Liver (tissue), 9 donors: ENCODE results near the gene MKNK2. TPM values are rescaled to one million over a fixed set of nuclear protein-coding genes. Genes with fewer than 3 reads are reported as not detected.

Source experiments
- DNase-seq: peaks from one replicate; pipeline ENCODE4 v3.0.0-alpha.2; 2017; ENCODE audit warnings: low spot score
- H3K27ac ChIP-seq, 2 donors: one replicate each; pipeline ENCODE4 v1.7.0; 2013; ENCODE audit warnings: inconsistent platforms in 2 of 2, low read length in 2 of 2, control low read depth in 1 of 2, low read depth in 1 of 2, mild to moderate bottlenecking in 1 of 2
- H3K27me3 ChIP-seq, 4 donors: one replicate each; pipeline versions ENCODE4 v1.6.1 to v1.7.0; 2013; ENCODE audit warnings: low read length in 3 of 4, inconsistent platforms in 1 of 4, mild to moderate bottlenecking in 1 of 4, moderate library complexity in 1 of 4; ENCODE audit not compliant: control insufficient read depth in 4 of 4, insufficient read depth in 4 of 4
- H3K36me3 ChIP-seq, 4 donors: one replicate each; pipeline versions ENCODE4 v1.6.1 to v1.7.0; 2013; ENCODE audit warnings: low read length in 3 of 4, mild to moderate bottlenecking in 3 of 4, low read depth in 1 of 4, moderate library complexity in 1 of 4; ENCODE audit not compliant: control insufficient read depth in 4 of 4, insufficient read depth in 3 of 4
- H3K4me1 ChIP-seq, 4 donors: one replicate each; pipeline versions ENCODE4 v1.6.1 to v1.7.0; 2013; ENCODE audit warnings: low read length in 3 of 4, mild to moderate bottlenecking in 3 of 4, moderate library complexity in 1 of 4; ENCODE audit not compliant: control insufficient read depth in 4 of 4, insufficient read depth in 4 of 4
- H3K4me3 ChIP-seq, 3 donors: one replicate each; pipeline versions ENCODE4 v1.6.1 to v1.7.0; 2013; ENCODE audit warnings: low read length in 3 of 3, control low read depth in 1 of 3, low read depth in 1 of 3, mild to moderate bottlenecking in 1 of 3
- H3K9ac ChIP-seq, 2 donors: one replicate each; pipeline ENCODE4 v1.7.0; 2013; ENCODE audit warnings: low read length in 2 of 2, mild to moderate bottlenecking in 2 of 2, moderate library complexity in 2 of 2, control low read depth in 1 of 2, low read depth in 1 of 2
- H3K9me3 ChIP-seq, 4 donors: one replicate each; pipeline versions ENCODE4 v1.6.1 to v1.7.0; 2013; ENCODE audit warnings: low read length in 3 of 4; ENCODE audit not compliant: control insufficient read depth in 4 of 4
- EGR1 ChIP-seq, 2 donors: IDR thresholded peaks; 2 replicates each; pipeline ENCODE4 v1.6.1; 2016 to 2018; ENCODE audit warnings: antibody characterized with exemption in 2 of 2, low read depth in 2 of 2
- FOXA1 ChIP-seq: IDR thresholded peaks from 2 replicates; pipeline ENCODE4 v1.6.1; 2016; ENCODE audit warnings: antibody characterized with exemption
- HNF4A ChIP-seq, 2 donors: conservative IDR thresholded peaks; 2 replicates each; pipeline ENCODE4 v1.6.1; 2016; ENCODE audit warnings: antibody characterized with exemption in 2 of 2, mild to moderate bottlenecking in 2 of 2
- HNF4G ChIP-seq: IDR thresholded peaks from 2 replicates; pipeline ENCODE4 v1.6.1; 2016; ENCODE audit warnings: antibody characterized with exemption
- RAD21 ChIP-seq, 2 donors: IDR thresholded peaks; 2 replicates each; pipeline ENCODE4 v1.6.1; 2016; ENCODE audit warnings: antibody characterized with exemption in 2 of 2, mild to moderate bottlenecking in 2 of 2
- RXRA ChIP-seq, 2 donors: IDR thresholded peaks; 2 replicates each; pipeline ENCODE4 v1.6.1; 2017 to 2018; ENCODE audit warnings: antibody characterized with exemption in 2 of 2, mild to moderate bottlenecking in 1 of 2
- SP1 ChIP-seq: IDR thresholded peaks from 2 replicates; pipeline ENCODE4 v1.6.1; 2018; ENCODE audit warnings: antibody characterized with exemption, mild to moderate bottlenecking
- YY1 ChIP-seq: IDR thresholded peaks from 2 replicates; pipeline ENCODE4 v1.6.1; 2016; ENCODE audit warnings: antibody characterized with exemption, mild to moderate bottlenecking
- WGBS: extraction: QIAGEN DNeasy Blood & Tissue Kit; methylation state at CpG from one replicate; pipeline ENCODE4 v1.1.7; 2013; 5-methylcytosine and 5-hydroxymethylcytosine counted together
- polyA plus RNA-seq, 2 donors: library from polyadenylated mRNA; stranded (reverse) in 1 of 2; unstranded in 1 of 2; fragments of 200-250 nt in 1 of 2; fragments of >200 nt in 1 of 2; fragmentation: Nextera tagmentation in 1 of 2; extraction: Ambion mirVana in 1 of 2; gene quantifications; one replicate each; pipeline versions ENCODE4 v1.2.1 to v1.2.3, GENCODE V29; 2013 to 2015
- total RNA-seq, 2 donors: library from RNA; depleted of rRNA; stranded (reverse); fragments of >200 nt; gene quantifications; one replicate each; pipeline ENCODE4 v1.2.3, GENCODE V29; 2014
- TF ChIP-seq, protein P1 (sequence below): IDR thresholded peaks from 2 replicates; pipeline ENCODE4 v1.6.1; 2016; ENCODE audit warnings: antibody characterized with exemption
- TF ChIP-seq, protein P2 (sequence below): IDR thresholded peaks from 2 replicates; pipeline ENCODE4 v1.6.1; 2016; ENCODE audit warnings: antibody characterized with exemption
- TF ChIP-seq, protein P3 (sequence below): IDR thresholded peaks from 2 replicates; pipeline ENCODE4 v1.6.1; 2016; ENCODE audit warnings: antibody characterized with exemption
- donor health status: healthy.
- donor health status: healthy.
- donor health status: healthy.
- donor health status: healthy.
- donor health status: healthy.

The MKNK2 gene
- total and polyA plus RNA-seq, 4 donors: 24.7 to 105 (median 46.4) TPM

DNA sequence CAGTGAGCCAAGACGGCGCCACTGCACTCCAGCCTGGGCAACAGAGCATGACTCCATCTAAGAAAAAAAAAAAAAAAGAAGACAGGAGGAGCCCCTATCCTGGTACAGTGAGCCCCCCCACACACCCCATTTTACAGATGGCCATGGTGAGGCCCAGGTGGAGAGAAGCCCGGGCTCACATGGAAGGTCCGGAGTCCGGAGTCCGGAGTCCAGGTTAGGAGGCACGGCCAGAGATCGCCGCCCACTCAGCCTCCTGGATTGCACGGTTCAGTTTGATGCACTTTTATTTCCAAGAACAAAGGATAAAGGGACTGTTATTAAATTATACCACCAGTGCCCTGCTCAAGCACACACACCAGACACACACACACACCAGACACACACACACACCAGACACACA lies 24.3 kb downstream of the MKNK2 start:
- Histone ChIP-seq H3K9me3 (no peaks in the 10 kb centered on the region), H3K27ac (peak overlapping the region; percentile 72 to 74), H3K9ac (no peak overlapping the region), H3K27me3 (no peaks in the 10 kb centered on the region), H3K4me1 (peaks cover 0 to 24% (median 11%) of the 10 kb centered on the region in 4 donors), H3K36me3 (no peaks in the 10 kb centered on the region), H3K4me3 (no peak overlapping the region)
- TF ChIP-seq HNF4A (conservative IDR thresholded peaks at IDR 0.05): peak; percentile 97 to 98
- TF ChIP-seq, protein P1, sequence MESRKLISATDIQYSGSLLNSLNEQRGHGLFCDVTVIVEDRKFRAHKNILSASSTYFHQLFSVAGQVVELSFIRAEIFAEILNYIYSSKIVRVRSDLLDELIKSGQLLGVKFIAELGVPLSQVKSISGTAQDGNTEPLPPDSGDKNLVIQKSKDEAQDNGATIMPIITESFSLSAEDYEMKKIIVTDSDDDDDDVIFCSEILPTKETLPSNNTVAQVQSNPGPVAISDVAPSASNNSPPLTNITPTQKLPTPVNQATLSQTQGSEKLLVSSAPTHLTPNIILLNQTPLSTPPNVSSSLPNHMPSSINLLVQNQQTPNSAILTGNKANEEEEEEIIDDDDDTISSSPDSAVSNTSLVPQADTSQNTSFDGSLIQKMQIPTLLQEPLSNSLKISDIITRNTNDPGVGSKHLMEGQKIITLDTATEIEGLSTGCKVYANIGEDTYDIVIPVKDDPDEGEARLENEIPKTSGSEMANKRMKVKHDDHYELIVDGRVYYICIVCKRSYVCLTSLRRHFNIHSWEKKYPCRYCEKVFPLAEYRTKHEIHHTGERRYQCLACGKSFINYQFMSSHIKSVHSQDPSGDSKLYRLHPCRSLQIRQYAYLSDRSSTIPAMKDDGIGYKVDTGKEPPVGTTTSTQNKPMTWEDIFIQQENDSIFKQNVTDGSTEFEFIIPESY: no peak
- TF ChIP-seq, protein P2, sequence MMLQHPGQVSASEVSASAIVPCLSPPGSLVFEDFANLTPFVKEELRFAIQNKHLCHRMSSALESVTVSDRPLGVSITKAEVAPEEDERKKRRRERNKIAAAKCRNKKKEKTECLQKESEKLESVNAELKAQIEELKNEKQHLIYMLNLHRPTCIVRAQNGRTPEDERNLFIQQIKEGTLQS: no peak
- TF ChIP-seq RAD21 (IDR thresholded peaks at IDR 0.05): no peak
- TF ChIP-seq FOXA1: no peak
- TF ChIP-seq EGR1 (IDR thresholded peaks at IDR 0.05; ENCODE audit: low read depth in 2 of 2): peak; percentile 92 to 96
- TF ChIP-seq RXRA (IDR thresholded peaks at IDR 0.05): peak; percentile 53 to 68
- peak; percentile 85 for TF ChIP-seq SP1
- TF ChIP-seq HNF4G: peak; percentile 89
- TF ChIP-seq, protein P3, sequence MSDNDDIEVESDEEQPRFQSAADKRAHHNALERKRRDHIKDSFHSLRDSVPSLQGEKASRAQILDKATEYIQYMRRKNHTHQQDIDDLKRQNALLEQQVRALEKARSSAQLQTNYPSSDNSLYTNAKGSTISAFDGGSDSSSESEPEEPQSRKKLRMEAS: peak; percentile 55
- no peak for TF ChIP-seq YY1
- WGBS: 40% methylated on average over 10 of the region's 10 CpGs
- DNase-seq: no peak

DNA sequence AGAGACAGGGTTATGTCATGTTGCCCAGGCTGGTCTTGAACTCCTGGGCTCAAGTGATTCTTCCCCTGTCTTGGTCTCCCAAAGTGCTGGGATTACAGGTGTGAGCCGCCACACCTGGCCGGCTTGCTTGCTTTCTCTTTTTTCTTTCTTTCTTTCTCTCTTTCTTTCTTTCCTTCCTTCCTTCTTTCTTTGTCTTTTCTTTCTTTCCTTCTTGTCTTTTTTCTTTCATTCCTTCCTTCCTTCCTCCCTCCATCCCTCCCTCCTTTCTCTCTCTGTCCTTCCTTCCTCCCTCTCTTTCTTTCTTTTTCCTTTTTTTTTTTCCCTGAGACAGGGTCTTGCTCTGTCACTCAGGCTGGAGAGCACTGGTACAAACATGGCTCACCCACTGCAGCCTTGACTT lies 28.8 kb downstream of the MKNK2 start:
- H3K4me3 ChIP-seq: no peak overlapping the region
- H3K36me3 ChIP-seq: no peaks in the 10 kb centered on the region
- no peak for DNase-seq
- no peak overlapping the region for H3K27ac ChIP-seq
- no peaks in the 10 kb centered on the region for H3K27me3 ChIP-seq
- over 99% methylated on average over 2 of the region's 2 CpGs for WGBS
- H3K9ac ChIP-seq: no peak overlapping the region
- TF ChIP-seq, protein P3: no peak
- TF ChIP-seq, protein P1: no peak
- TF ChIP-seq YY1: no peak
- H3K4me1 ChIP-seq: peaks cover 0 to 9% (median 5%) of the 10 kb centered on the region in 4 donors
- no peaks in the 10 kb centered on the region for H3K9me3 ChIP-seq

DNA sequence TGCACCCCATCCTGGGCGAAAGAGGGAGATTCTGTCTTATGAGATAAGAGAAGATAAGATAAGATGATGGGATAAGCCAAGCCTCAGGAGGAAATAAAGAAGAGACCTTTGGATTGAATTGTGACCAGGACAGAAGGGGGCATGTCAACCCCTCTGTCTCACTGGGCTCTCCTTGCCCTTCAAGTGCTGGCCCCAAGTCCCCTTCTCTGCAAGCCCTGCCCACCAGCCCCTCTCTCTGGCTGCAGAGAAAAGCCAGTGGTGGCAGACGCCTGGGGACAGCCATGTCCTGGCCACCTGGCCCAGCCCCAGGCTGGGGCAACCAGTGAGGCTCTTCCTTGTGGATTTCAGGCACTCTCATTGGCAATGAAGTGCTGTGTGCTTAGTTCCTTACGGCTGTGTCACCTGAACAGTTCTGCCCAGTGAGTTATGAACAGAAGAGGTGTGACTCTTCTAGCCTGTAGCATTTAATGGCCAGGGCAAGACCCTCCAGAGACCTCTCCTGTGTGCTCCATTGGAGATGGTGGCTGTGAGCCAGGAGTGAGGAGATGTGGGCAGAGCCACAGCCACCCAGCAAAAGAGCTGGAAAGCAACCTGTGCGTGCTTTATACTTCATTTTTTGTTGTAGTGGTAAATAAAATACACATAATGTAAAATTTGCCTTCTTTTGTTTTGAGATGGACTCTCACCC lies 29.4 kb downstream of the MKNK2 start:
- H3K27me3 ChIP-seq: no peaks in the 10 kb centered on the region
- no peak for TF ChIP-seq RXRA (IDR thresholded peaks at IDR 0.05)
- TF ChIP-seq HNF4G: no peak
- H3K9ac ChIP-seq: no peak overlapping the region
- no peak overlapping the region for H3K27ac ChIP-seq
- DNase-seq: no peak
- no peak overlapping the region for H3K4me3 ChIP-seq
- peaks cover 0 to 2% (median 2%) of the 10 kb centered on the region in 4 donors for H3K4me1 ChIP-seq
- WGBS: 81% methylated on average over 4 of the region's 4 CpGs
- no peaks in the 10 kb centered on the region for H3K36me3 ChIP-seq
- no peaks in the 10 kb centered on the region for H3K9me3 ChIP-seq
